ENCODE results near the gene PRKCH. TPM values are rescaled to one million over a fixed set of nuclear protein-coding genes. Genes with fewer than 3 reads are reported as not detected.

PRKCH gene
- total and polyA plus RNA-seq, 10 of the 15 experiments (the other 5 are each of a cell fraction or from before 2014, with no cell fraction given): 10.7 to 140 (median 33.2) TPM

DNA sequence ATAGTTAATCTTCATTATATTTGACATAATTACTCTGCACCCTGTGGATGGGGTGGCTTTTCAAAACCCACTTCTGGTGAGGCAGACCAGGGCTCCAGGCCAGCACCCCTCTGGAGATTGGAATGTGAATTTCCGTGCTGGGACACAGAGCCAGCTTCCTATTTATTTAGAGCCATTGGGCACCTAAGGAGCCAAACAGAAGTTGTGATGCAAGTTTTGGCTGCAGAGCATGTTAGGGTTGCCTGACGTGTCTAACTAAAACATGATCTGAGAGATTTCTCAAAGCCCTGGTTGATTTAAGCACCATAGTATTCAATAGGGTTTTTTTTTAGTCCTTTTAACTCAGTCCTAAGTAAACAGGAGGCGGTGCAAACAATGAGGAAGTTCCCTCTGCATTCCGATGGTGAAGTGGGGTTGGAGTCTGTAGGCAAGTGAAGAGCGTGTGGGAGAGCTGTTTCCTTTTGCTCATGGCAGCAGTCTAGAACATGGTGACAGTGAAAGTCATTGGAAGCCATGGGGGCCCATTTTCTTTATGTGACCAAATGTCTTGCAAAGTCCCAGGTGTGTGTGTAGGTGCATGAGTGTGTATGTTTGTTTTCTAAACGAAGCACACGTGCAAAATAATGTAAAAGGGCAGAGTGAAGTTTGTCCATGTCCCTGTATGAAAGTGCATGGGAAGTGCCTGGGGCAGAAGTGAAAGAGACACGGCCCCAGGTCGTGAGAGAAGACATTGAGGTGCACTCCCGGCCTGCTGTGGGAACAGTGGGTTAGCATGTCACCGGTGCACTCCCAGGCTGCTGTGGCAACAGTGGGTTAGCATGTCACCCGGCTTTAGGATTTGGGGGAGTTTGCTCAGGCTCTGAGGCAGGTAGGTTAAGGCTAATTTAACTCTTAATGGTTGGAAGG lies 117.7 kb downstream of the PRKCH start (continued):
- no peak for TF ChIP-seq E2F8 (IDR thresholded peaks at IDR 0.05; ENCODE audit: low read depth, partially characterized antibody)
- TF ChIP-seq RELA (IDR thresholded peaks at IDR 0.05; ENCODE audit: borderline replicate concordance, partially characterized antibody): no peak
- TF ChIP-seq ZBED1 (IDR thresholded peaks at IDR 0.05; ENCODE audit: borderline replicate concordance): peak; percentile 29; the same call in 1 of the 2 replicates
- no peak for TF ChIP-seq CREM (IDR thresholded peaks at IDR 0.05; ENCODE audit: low read depth)
- no peak for TF ChIP-seq FOXK2 (IDR thresholded peaks at IDR 0.05)
- no peak for TF ChIP-seq NR2C1 (IDR thresholded peaks at IDR 0.05)
- no peak for TF ChIP-seq USF2 (IDR thresholded peaks at IDR 0.05; ENCODE audit: borderline replicate concordance, low read depth, low read length)
- TF ChIP-seq, protein P1, sequence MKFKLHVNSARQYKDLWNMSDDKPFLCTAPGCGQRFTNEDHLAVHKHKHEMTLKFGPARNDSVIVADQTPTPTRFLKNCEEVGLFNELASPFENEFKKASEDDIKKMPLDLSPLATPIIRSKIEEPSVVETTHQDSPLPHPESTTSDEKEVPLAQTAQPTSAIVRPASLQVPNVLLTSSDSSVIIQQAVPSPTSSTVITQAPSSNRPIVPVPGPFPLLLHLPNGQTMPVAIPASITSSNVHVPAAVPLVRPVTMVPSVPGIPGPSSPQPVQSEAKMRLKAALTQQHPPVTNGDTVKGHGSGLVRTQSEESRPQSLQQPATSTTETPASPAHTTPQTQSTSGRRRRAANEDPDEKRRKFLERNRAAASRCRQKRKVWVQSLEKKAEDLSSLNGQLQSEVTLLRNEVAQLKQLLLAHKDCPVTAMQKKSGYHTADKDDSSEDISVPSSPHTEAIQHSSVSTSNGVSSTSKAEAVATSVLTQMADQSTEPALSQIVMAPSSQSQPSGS (IDR thresholded peaks at IDR 0.05; ENCODE audit: low read length): peak; percentile 96
- no peak for TF ChIP-seq STAT3 (IDR thresholded peaks at IDR 0.05; ENCODE audit: low read depth, low read length)
- no peak for TF ChIP-seq REST (IDR thresholded peaks at IDR 0.05; ENCODE audit: low read depth, low read length)
- TF ChIP-seq NRF1 (conservative IDR thresholded peaks at IDR 0.05; ENCODE audit: low read depth, low read length): no peak
- TF ChIP-seq RAD21 (IDR thresholded peaks at IDR 0.05; ENCODE audit: insufficient read depth, low read depth, low read length): 0 out of 2 replicates have a peak, but pooled peaks have one; percentile 0
- peak; percentile 59 for TF ChIP-seq POLR2AphosphoS5 (IDR thresholded peaks at IDR 0.05; ENCODE audit: low read length)
- TF ChIP-seq, protein P2, sequence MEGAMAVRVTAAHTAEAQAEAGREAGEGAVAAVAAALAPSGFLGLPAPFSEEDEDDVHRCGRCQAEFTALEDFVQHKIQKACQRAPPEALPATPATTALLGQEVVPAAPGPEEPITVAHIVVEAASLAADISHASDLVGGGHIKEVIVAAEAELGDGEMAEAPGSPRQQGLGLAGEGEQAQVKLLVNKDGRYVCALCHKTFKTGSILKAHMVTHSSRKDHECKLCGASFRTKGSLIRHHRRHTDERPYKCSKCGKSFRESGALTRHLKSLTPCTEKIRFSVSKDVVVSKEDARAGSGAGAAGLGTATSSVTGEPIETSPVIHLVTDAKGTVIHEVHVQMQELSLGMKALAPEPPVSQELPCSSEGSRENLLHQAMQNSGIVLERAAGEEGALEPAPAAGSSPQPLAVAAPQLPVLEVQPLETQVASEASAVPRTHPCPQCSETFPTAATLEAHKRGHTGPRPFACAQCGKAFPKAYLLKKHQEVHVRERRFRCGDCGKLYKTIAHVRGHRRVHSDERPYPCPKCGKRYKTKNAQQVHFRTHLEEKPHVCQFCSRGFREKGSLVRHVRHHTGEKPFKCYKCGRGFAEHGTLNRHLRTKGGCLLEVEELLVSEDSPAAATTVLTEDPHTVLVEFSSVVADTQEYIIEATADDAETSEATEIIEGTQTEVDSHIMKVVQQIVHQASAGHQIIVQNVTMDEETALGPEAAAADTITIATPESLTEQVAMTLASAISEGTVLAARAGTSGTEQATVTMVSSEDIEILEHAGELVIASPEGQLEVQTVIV (IDR thresholded peaks at IDR 0.05; ENCODE audit: borderline replicate concordance, partially characterized antibody): no peak
- TF ChIP-seq NFYA (IDR thresholded peaks at IDR 0.05; ENCODE audit: borderline replicate concordance, low read depth, low read length): no peak
- peak; percentile 36 for TF ChIP-seq ATF7 (IDR thresholded peaks at IDR 0.05; ENCODE audit: low read depth)
- peak; percentile 71 for TF ChIP-seq EED (IDR thresholded peaks at IDR 0.05; ENCODE audit: low read depth)
- peak; percentile 70; the same call in 1 of the 2 replicates for TF ChIP-seq PAX5 (IDR thresholded peaks at IDR 0.05; ENCODE audit: borderline replicate concordance, low read depth, low read length)

Data from GM12878 (cell line).